Adrenal gland (tissue), 12 donors: ENCODE measurements around the gene RTL5. TPM values are rescaled to one million over a fixed set of nuclear protein-coding genes. Genes with fewer than 3 reads are reported as not detected.

Experiments used
- DNase-seq, 7 donors: peaks; one replicate each; pipeline ENCODE4 v3.0.0-alpha.2; 2019 to 2020
- H3K27ac ChIP-seq, 5 donors: fragments of 200-600 bp; sonication (generic) in 4 of 5; 1 replicate in 3 of 5; 2 replicates in 2 of 5; pipeline versions ENCODE4 v1.5.1 to v1.8.0; 2016 to 2020; ENCODE audit warnings: mild to moderate bottlenecking in 1 of 5
- H3K27me3 ChIP-seq: fragments of 200-600 bp; 2 replicates; pipeline ENCODE4 v1.8.0; 2021
- H3K36me3 ChIP-seq, 2 donors: fragments of 200-600 bp; replicated peaks in 1 of 2; 1 replicate in 1 of 2; 2 replicates in 1 of 2; pipeline versions ENCODE4 v1.5.1 to v1.8.0; 2018 to 2022
- H3K4me1 ChIP-seq, 2 donors: fragments of 200-600 bp; replicated peaks in 1 of 2; 1 replicate in 1 of 2; 2 replicates in 1 of 2; pipeline versions ENCODE4 v1.5.1 to v1.8.0; 2018 to 2021
- H3K4me3 ChIP-seq, 4 donors: fragments of 200-600 bp; sonication (generic) in 3 of 4; one replicate each; pipeline ENCODE4 v1.5.1; 2016 to 2018
- H3K9me3 ChIP-seq, 3 donors: fragments of 200-600 bp; sonication (generic) in 1 of 3; replicated peaks in 1 of 3; 1 replicate in 2 of 3; 2 replicates in 1 of 3; pipeline versions ENCODE4 v1.5.1 to v1.8.0; 2016 to 2021
- CTCF ChIP-seq, 6 experiments: fragments of 450-650 bp in 4 of 6; fragments of 200-600 bp in 2 of 6; sonication (generic) in 1 of 6; IDR thresholded peaks; 1 replicate in 5 of 6; 2 replicates in 1 of 6; pipeline versions ENCODE4 v1.5.1 to v1.8.0; 2016 to 2021; ENCODE audit warnings: antibody characterized with exemption in 6 of 6, mild to moderate bottlenecking in 2 of 6, moderate library complexity in 1 of 6
- POLR2A ChIP-seq, 2 donors: fragments of 450-650 bp; IDR thresholded peaks; one replicate each; pipeline ENCODE4 v1.6.1; 2017; ENCODE audit warnings: antibody characterized with exemption in 2 of 2, mild to moderate bottlenecking in 2 of 2, moderate library complexity in 1 of 2
- WGBS, 4 donors: extraction: QIAGEN DNeasy Blood & Tissue Kit in 2 of 4; methylation state at CpG; one replicate each; pipeline versions ENCODE4 v1.1.5 to v1.1.7; 2013 to 2017; 5-methylcytosine and 5-hydroxymethylcytosine counted together
- intact Hi-C, 2 donors: fragments of 100-400 bp; cut with DNase I; formaldehyde crosslinking; loops; one replicate each; pipeline versions ENCODE4 v1.14.1 to v1.15.0; 2022 to 2023
- polyA plus RNA-seq, 3 donors: library from polyadenylated mRNA; stranded (reverse); fragments of 200-250 nt in 2 of 3; fragments of 350-450 nt in 1 of 3; fragmentation: Illumina TruSeq in 1 of 3; extraction: RNeasy Lipid Tissue Mini Kit (QIAGEN cat#74804) in 1 of 3; gene quantifications; one replicate each; pipeline ENCODE4 v1.2.3, GENCODE V29; 2013 to 2014
- total RNA-seq, 9 donors: library from RNA; depleted of rRNA in 4 of 9; stranded (reverse); fragments of >200 nt in 4 of 9; fragments of 120-200 nt in 1 of 9; fragmentation: NEBNext Ultra II Directional in 1 of 9; extraction: Animal tissue kit (Norgen Biotek cat#: 25700) in 1 of 9; gene quantifications; one replicate each; pipeline versions ENCODE4 v1.1.0 to v1.2.4, GENCODE V29; 2013 to 2023
- donor health status: healthy with polysubstance abuse.
- donor health status: Bipolar disorder and iron deficiency.
- donor health status: DM: yes; HTN: yes; CAD: no.
- donor health status: DM: no; HTN: no; CAD: no.
- donor health status: DM: no; HTN: no; CAD: no.
- donor health status: DM: yes; HTN: yes; CAD: no.

Gene RTL5
- total and polyA plus RNA-seq, 12 donors, result 1.3 to 7.9 (median 5.2) TPM

- TF ChIP-seq POLR2A (IDR thresholded peaks at IDR 0.05), result no peak
- TF ChIP-seq CTCF (IDR thresholded peaks at IDR 0.05), result no peak
- Histone ChIP-seq H3K9me3 (no peaks in the 10 kb centered on the region), H3K4me1 (no peaks in the 10 kb centered on the region), H3K27me3 (peaks cover 15% of the 10 kb centered on the region), H3K4me3 (no peak overlapping the region), H3K27ac (no peak overlapping the region), H3K36me3 (no peaks in the 10 kb centered on the region)
- intact Hi-C loops, result loop anchor here (5.0 kb wide), 2 partner anchors 107 to 122 kb away; no protein-coding TSS in a partner anchor
- no peak for DNase-seq
- WGBS, 4 donors, result 88 to 97% (median 93%) methylated on average over 14 to 16 of the region's 16 CpGs
Measured at GRCh38 chrX:72129661-72130060, 2.1 kb downstream of the RTL5 start.

- Histone ChIP-seq H3K4me3 (no peak overlapping the region), H3K36me3 (no peaks in the 10 kb centered on the region), H3K4me1 (no peaks in the 10 kb centered on the region), H3K27ac (no peak overlapping the region), H3K9me3 (no peaks in the 10 kb centered on the region), H3K27me3 (peaks cover 15% of the 10 kb centered on the region)
- intact Hi-C loops, result loop anchor here (5.0 kb wide), 2 partner anchors 107 to 122 kb away; no protein-coding TSS in a partner anchor
- TF ChIP-seq POLR2A (IDR thresholded peaks at IDR 0.05) (no peak), CTCF (IDR thresholded peaks at IDR 0.05) (peak in 5 of 6 experiments; percentile 28 to 44 (median 33))
- WGBS, 4 donors, result 59 to 72% (median 66%) methylated on average over 4 to 6 of the region's 6 CpGs
- DNase-seq, result peak in 1 of 7 donors; percentile 15
Measured at GRCh38 chrX:72128881-72129280, 2.8 kb downstream of the RTL5 start.

- DNase-seq, result no peak
- Histone ChIP-seq H3K27ac (no peak overlapping the region), H3K9me3 (no peaks in the 10 kb centered on the region), H3K4me1 (peaks cover 0 to 4% of the 10 kb centered on the region in 2 donors), H3K4me3 (no peak overlapping the region), H3K27me3 (peaks cover 13% of the 10 kb centered on the region), H3K36me3 (no peaks in the 10 kb centered on the region)
- TF ChIP-seq CTCF (IDR thresholded peaks at IDR 0.05) (no peak), POLR2A (IDR thresholded peaks at IDR 0.05) (no peak)
- 75 to 79% (median 77%) methylated on average over 3 to 4 of the region's 4 CpGs for WGBS, 4 donors
- intact Hi-C loops, result loop anchor here (5.0 kb wide), 2 partner anchors 106 to 121 kb away; no protein-coding TSS in a partner anchor
Measured at GRCh38 chrX:72128183-72128834, 3.4 kb downstream of the RTL5 start.

- 42 to 65% (median 54%) methylated on average over 3 of the region's 3 CpGs for WGBS, 4 donors
- peaks cover 10% of the 10 kb centered on the region for H3K27me3 ChIP-seq
- H3K4me1 ChIP-seq, result peaks cover 0 to 5% of the 10 kb centered on the region in 2 donors
- no peaks in the 10 kb centered on the region for H3K36me3 ChIP-seq
- H3K9me3 ChIP-seq, result no peaks in the 10 kb centered on the region
- intact Hi-C loops, result loop anchor here (5.0 kb wide), 2 partner anchors 105 to 120 kb away; no protein-coding TSS in a partner anchor
- TF ChIP-seq POLR2A (IDR thresholded peaks at IDR 0.05) (no peak), CTCF (IDR thresholded peaks at IDR 0.05) (no peak)
- DNase-seq, result peak in 1 of 7 donors; percentile 7
- no peak overlapping the region for H3K4me3 ChIP-seq
- peak overlapping the region in 1 of 5 donors; percentile 21 for H3K27ac ChIP-seq
Measured at GRCh38 chrX:72127332-72127731, 4.4 kb downstream of the RTL5 start.
